HG03354 (cell line): ENCODE data around the gene DFFB.
"Not testable (repeated sequence)": the region's sequence is repeated elsewhere in the genome, so short reads cannot be mapped to it uniquely, and the experiment has no call there.

Source experiments
- ATAC-seq: cut with Tn5 transposase; IDR thresholded peaks from one replicate; pipeline ENCODE4 v1.9.1; 2021; ENCODE audit warnings: mild to moderate bottlenecking; ENCODE audit not compliant: unreplicated experiment, poor library complexity, severe bottlenecking

Gene DFFB, protein sequence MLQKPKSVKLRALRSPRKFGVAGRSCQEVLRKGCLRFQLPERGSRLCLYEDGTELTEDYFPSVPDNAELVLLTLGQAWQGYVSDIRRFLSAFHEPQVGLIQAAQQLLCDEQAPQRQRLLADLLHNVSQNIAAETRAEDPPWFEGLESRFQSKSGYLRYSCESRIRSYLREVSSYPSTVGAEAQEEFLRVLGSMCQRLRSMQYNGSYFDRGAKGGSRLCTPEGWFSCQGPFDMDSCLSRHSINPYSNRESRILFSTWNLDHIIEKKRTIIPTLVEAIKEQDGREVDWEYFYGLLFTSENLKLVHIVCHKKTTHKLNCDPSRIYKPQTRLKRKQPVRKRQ

DNA sequence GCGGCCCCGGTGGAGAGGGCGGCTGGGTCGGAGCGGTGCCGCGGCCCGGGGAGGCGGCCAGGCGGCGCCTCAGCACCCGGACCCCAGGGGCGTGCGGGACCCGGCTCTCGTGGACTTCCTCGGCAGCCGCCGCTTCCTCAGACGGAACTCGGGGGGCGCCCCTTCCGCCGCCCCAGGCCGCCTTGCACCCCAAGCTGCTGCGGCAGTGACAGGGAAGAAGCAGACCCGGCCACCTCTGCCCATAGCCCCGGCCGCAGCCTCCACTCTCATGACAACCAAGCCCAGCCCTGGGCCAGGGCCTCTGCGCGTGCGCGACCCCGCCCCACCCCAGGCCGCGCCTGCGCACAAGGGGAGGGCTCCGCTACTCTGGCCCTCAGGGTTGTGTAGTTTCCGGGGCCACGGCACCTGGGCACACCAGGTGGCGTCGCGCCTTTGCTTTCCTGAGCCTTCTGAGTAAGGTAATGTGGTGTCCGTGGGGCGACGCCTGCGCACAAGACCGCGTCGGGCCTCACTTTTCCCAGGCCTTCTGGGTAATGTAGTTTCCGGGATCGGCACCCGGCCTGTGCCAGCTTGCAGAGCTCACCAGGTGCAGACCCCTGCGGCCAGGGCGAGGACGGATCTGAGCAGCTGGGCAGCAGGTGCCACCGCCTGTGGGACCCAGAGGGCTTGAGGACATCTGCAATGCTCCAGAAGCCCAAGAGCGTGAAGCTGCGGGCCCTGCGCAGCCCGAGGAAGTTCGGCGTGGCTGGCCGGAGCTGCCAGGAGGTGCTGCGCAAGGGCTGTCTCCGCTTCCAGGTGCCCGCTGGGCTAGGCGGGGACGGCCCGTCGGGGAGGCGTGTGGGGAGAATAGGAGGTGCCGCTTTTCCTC is at the start of gene DFFB, which contains the start of gene CEP104:
DFFB (plus strand) TSS at position 554 of the 868 bp plus-strand sequence; CDS start at position 682, 128 bp downstream.
CEP104 (minus strand) TSS at position 289 of the 868 bp plus-strand sequence. CDS start 4,804 bp downstream, outside the sequence.
- peak; percentile 96 for ATAC-seq

GRCh38 chr1:3807769-3808168 is 49.5 kb upstream of the DFFB start:
- no peak for ATAC-seq

- no peak for ATAC-seq
These were observed 47.6 kb upstream of the DFFB start for GRCh38 chr1:3809680-3810079.

- not testable (repeated sequence) for ATAC-seq
These were observed 47.0 kb upstream of the DFFB start for GRCh38 chr1:3810149-3810761.

DNA sequence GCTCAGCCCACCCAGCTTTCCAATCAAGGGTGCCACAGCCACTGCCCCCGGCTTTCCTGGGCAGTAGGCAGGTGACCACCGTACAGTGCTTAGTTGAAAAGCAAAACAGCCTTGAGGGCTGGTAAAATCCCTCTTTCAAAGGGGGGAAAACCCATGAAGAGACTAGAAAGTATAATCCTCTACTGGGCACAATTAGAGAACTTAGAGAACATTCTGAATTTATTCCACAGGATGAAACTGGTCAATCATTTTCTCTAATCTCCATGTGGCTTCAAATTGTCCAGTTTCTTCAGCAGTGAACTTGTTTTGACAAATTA is 45.7 kb upstream of the DFFB start:
- ATAC-seq, result no peak

DNA sequence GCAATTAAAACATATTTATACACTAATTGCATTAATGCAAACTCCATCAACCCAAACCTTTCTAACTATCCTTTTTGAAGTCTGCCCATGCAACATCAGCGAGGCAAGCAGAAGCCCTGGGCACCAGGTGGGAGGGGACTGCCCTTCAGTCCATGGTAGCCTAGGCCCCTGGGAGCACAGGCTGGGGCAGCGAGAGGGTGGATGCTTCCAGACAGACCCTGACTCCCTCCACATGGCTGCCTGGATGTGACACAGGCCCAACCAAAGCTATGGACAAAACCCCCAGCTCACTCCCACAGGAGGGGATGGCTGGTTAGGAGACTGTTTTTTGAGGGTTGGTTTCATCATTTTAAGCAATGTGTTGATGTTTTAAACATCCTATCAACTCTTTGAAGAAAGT is 43.2 kb upstream of the DFFB start:
- no peak for ATAC-seq

- no peak for ATAC-seq
These were observed 42.3 kb upstream of the DFFB start for GRCh38 chr1:3814771-3815561.

DNA sequence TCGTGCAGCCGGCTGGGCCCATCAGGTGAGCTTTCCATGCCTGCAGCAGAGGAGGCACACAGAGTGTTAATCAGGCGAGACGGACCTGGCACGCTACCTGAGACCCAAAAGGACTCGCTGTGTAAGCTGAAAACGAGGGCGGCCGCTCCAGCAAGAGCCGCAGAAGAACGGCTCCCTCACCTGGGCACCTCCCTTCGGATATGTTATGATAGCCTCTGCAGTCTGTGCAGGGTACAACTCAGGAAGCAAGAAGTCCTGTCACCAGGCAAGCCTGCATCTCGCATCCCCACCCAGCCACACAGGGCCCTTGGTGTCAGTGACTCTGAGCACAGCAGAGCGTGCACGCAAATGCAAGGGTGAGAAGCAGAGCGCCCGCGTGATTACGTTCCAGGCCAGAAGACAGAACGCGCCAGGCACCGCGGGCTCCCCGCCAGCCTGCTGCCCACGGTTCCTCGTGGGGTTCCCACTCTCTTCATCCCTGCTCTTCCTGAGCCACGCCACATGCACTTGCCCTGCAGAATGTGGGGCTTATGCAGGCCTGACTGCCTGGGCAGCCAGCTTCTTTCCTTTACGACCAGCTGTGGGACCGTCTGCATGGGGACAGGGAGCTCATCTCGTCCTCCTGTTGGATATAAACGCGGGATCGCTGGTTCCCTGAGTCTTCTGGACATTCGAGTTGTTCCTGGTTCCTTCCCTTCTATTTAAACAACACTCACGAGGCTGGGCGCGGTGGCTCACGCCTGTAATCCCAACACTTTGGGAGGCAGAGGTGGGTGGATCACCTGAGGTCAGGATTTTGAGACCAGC is 40.7 kb upstream of the DFFB start:
- ATAC-seq, result no peak

- ATAC-seq, result no peak
These were observed 40.0 kb upstream of the DFFB start for GRCh38 chr1:3817138-3817740.

GRCh38 chr1:3817821-3818597 is 39.3 kb upstream of the DFFB start:
- ATAC-seq, result no peak

DNA sequence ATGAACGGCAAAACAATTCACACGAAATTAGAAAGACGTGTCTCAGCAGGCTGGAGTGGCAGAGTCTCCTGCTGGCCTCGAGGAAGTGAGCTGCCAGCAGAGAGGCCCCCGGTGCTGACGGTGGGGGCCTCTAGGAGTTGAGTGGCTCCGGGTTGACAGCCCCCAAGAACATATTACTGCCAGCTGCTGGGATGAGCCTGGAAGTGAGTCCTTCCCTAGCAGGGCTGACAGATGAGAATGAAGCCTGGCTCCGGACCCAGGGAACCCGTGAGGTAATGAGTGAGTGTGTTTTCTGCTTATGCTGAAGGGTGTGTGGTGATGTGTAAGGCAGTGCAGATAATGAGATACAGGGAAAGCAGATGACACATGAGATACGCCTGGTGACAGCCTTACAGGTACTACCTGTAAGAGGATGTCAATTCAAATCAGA is 37.5 kb upstream of the DFFB start:
- ATAC-seq, result no peak

DNA sequence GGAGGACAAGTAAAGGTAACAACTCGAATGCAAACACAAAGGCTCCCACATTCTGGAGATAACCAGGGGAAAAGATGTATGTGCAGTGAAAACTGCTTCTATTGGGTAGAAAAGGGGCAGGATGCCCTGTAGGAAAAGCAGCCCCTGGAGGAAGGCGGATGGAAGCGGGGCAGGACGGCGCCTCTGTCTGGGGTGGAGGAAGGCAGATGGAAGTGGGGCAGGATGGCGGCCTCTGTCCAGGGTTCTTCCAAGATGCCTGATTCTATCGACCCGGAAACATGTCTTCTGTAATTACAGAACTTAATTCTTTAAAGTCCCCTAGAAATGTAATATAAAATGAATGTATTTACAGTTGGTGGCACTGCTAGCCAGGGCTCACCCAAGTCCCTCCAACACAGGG is 37.0 kb upstream of the DFFB start:
- ATAC-seq, result no peak

DNA sequence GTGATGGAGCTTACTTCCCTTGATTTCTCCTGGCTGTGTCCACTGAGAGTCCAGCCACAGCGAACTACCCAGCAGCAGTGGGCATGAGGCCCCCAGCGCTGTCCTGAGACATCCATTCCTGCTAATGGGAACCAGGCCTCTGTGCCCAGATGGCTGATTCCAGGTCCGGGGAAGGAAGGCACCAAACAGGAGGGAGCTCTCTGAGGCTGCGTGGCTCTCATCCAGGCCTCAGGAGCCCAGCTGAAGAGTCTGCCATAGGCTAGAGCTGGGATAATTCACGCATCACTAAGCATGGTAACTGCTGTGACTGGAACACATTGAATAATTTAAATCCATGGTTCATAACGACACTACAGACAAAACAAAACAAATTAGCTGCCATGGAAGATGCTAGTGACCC is 36.3 kb upstream of the DFFB start:
- ATAC-seq, result no peak

GRCh38 chr1:3821447-3821846 is 35.8 kb upstream of the DFFB start:
- no peak for ATAC-seq

DNA sequence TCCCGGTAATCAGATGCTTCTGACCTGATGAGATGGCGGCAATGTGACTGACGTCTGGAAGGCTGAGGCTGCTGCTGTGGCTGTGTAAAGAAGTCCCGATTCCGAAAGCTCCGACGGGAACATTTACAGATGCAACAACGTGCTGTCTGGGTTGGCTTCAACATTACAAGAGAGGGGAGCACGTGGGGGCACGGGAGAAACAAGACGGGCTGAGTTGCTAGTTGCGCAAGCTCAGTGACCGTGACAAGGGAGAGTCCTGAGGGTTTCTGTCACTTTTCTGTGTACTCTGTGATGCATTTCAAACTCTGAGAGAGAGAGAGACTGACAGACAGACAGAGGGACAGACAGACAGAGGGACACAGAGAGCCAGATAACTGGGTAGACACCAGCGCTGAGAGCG is 35.4 kb upstream of the DFFB start:
- ATAC-seq, result no peak

DNA sequence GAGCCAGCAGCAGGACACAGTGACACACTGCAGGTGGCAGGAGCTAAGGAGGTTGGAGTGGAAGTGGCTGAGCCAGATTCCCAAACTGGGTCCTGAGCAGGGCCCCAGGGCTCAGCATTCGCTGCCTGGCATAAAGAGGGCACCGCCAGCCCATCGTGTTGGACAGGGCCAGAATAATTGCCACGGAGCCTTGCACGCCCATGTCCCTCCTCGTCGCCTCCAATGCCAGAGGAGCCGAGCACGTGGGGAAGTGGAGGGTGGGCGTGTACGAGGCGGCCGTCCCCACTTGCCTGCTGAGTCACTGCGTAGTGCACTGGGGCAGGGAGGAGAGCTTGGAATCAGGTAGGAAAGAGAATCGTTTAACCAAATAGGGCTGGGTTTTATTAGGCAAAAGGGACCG is 34.9 kb upstream of the DFFB start:
- ATAC-seq, result no peak

DNA sequence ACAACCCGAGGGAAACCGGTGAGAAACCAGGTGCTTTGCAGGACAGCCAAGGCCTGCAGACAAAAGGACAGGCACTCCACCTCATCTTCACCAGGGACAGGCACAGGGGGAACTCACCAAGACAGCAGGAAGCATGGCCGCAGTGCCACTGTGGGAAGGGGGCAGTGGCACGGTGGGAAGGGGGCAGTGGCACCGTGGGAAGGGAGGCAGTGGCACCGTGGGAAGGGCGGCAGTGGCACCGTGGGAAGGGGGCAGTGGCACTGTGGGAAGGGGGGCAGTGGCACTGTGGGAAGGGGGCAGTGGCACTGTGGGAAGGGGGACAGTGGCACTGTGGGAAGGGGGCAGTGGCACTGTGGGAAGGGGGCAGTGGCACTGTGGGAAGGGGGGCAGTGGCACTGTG is 32.6 kb upstream of the DFFB start:
- no peak for ATAC-seq

DNA sequence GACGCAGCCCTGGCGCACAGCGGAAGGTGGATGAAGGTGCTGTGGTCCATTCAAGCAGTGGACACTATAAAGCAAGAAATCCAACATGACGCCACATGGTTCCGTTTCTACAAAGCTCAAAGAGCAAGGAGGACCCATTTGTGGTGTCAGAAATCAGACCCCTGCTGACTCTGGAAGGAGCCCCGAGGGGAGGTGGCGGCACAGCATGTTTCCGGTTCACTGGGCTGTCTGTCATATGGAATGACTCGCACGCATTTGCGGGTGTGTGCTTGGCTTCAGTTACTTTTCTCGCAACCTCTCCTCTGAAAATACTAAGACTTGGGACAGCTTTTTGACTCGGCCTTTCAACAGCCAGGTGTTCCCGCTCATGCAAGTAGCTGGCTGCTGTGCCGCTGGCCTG is 31.9 kb upstream of the DFFB start:
- ATAC-seq, result no peak
